ENCODE data around the gene PACC1. TPM values are rescaled to one million over a fixed set of nuclear protein-coding genes. Genes with fewer than 3 reads are reported as not detected.

The PACC1 gene
- total RNA-seq, 1 donor from 2014 or later = 9.7 TPM

GRCh38 chr1:212430955-212431394 is 16.3 kb upstream of the PACC1 start:
- no peak overlapping the region for H3K4me3 ChIP-seq
- H3K27ac ChIP-seq = peak overlapping the region; percentile 39
- H3K36me3 ChIP-seq = no peaks in the 10 kb centered on the region
- ATAC-seq (no peak), DNase-seq (no peak)
- no peaks in the 10 kb centered on the region for H3K9me3 ChIP-seq
- intact Hi-C loops (cut with DNase I) = no loop called here
- no peak for TF ChIP-seq CTCF (IDR thresholded peaks at IDR 0.05)
- peaks cover 9% of the 10 kb centered on the region for H3K4me1 ChIP-seq
- no peaks in the 10 kb centered on the region for H3K27me3 ChIP-seq

GRCh38 chr1:212430416-212430815 is 15.7 kb upstream of the PACC1 start:
- no peak for ATAC-seq
- Histone ChIP-seq H3K27me3 (no peaks in the 10 kb centered on the region), H3K36me3 (no peaks in the 10 kb centered on the region), H3K4me3 (no peak overlapping the region), H3K4me1 (peaks cover 9% of the 10 kb centered on the region), H3K27ac (no peak overlapping the region), H3K9me3 (no peaks in the 10 kb centered on the region)
- no peak for TF ChIP-seq CTCF (IDR thresholded peaks at IDR 0.05)
- DNase-seq = no peak
- intact Hi-C loops (cut with DNase I) = no loop called here

- no peak overlapping the region for H3K27ac ChIP-seq
- TF ChIP-seq CTCF (IDR thresholded peaks at IDR 0.05) = no peak
- ATAC-seq = no peak
- DNase-seq = no peak
- H3K36me3 ChIP-seq = no peaks in the 10 kb centered on the region
- no peaks in the 10 kb centered on the region for H3K27me3 ChIP-seq
- H3K4me1 ChIP-seq = peaks cover 5% of the 10 kb centered on the region
- intact Hi-C loops (cut with DNase I) = no loop called here
- no peak overlapping the region for H3K4me3 ChIP-seq
- H3K9me3 ChIP-seq = no peaks in the 10 kb centered on the region
Observed at GRCh38 chr1:212428496-212428895, 13.8 kb upstream of the PACC1 start.

- no peak for TF ChIP-seq CTCF (IDR thresholded peaks at IDR 0.05)
- H3K27me3 ChIP-seq = no peaks in the 10 kb centered on the region
- ATAC-seq = no peak
- no peak for DNase-seq
- no peaks in the 10 kb centered on the region for H3K9me3 ChIP-seq
- no peaks in the 10 kb centered on the region for H3K4me1 ChIP-seq
- no peak overlapping the region for H3K4me3 ChIP-seq
- intact Hi-C loops (cut with DNase I) = no loop called here
- H3K27ac ChIP-seq = no peak overlapping the region
- H3K36me3 ChIP-seq = no peaks in the 10 kb centered on the region
Observed at GRCh38 chr1:212423879-212424278, 9.2 kb upstream of the PACC1 start.

GRCh38 chr1:212421165-212421564 is 6.5 kb upstream of the PACC1 start:
- intact Hi-C loops (cut with DNase I) = no loop called here
- no peak for ATAC-seq
- Histone ChIP-seq H3K27ac (no peak overlapping the region), H3K4me3 (no peak overlapping the region), H3K27me3 (no peaks in the 10 kb centered on the region), H3K36me3 (no peaks in the 10 kb centered on the region), H3K4me1 (no peaks in the 10 kb centered on the region), H3K9me3 (no peaks in the 10 kb centered on the region)
- TF ChIP-seq CTCF (IDR thresholded peaks at IDR 0.05) = no peak
- DNase-seq = no peak

All from upper lobe of right lung (tissue), 1 donor.